AG09319 (cell line): Measurements from ENCODE around the gene PNPO.

Experiments
- DNase-seq: peaks from one replicate; pipeline ENCODE4 v3.0.0-alpha.2; 2010; ENCODE audit warnings: low read depth; ENCODE audit errors: extremely low read depth
- CTCF ChIP-seq: IDR thresholded peaks from 2 replicates; pipeline ENCODE4 v1.5.1; 2011; ENCODE audit warnings: low read depth, mild to moderate bottlenecking, inconsistent platforms, low read length, moderate library complexity

Gene PNPO

GRCh38 chr17:47973541-47973940, 32.2 kb downstream of the PNPO start:
- TF ChIP-seq CTCF = no peak
- no peak for DNase-seq

GRCh38 chr17:47975189-47975822, 33.9 kb downstream of the PNPO start:
- TF ChIP-seq CTCF = no peak
- no peak for DNase-seq

- DNase-seq = no peak
- no peak for TF ChIP-seq CTCF
These were observed 34.4 kb downstream of the PNPO start for GRCh38 chr17:47975823-47976205.

- peak; percentile 77 for TF ChIP-seq CTCF
- no peak for DNase-seq
These were observed 37.0 kb downstream of the PNPO start for GRCh38 chr17:47978324-47978723.

- no peak for DNase-seq
These were observed 39.2 kb downstream of the PNPO start for GRCh38 chr17:47980541-47980940.

GRCh38 chr17:47981462-47981861, 40.1 kb downstream of the PNPO start:
- DNase-seq = no peak
- no peak for TF ChIP-seq CTCF

More at GRCh38 chr17:47980541-47980940, 39.2 kb downstream of the PNPO start:
- TF ChIP-seq CTCF = no peak

GRCh38 chr17:47982091-47982617, 40.8 kb downstream of the PNPO start:
- TF ChIP-seq CTCF = no peak

More at GRCh38 chr17:47982091-47982617, 40.8 kb downstream of the PNPO start:
- DNase-seq = no peak
